Measurements from ENCODE around the gene UNC13D.

The UNC13D gene

DNA sequence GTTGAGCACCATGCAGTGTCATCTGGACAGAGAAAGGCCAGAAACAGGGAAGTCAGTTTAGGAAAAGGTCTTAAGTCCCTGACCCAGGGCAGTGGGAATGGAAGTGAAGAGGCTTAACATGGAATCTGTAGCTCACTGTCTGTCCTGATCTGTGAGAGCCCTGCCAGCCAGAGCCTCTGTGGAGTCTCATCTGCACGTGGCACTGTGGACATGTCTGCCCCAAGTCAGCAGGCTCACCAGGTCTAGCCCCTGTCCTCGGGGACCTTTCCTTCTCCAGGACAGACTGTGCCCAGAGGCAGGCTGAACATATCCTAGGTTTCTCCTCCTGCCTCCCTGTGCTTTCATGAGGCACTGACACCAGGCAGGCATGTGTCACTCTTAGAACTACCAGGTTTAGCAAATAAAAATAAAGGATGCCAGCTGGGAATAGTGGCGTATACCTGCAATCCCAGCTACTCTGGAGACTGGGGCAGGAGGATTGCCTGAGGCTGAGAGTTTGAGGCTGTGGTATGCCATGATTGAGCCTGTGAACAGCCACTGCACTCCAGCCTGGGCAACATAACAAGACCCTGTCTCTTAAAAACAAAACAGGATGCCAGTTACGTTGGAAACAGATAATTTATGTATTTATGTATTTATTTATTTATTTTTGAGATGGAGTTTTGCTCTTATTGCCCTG is 37.2 kb downstream of the UNC13D start:
- Histone ChIP-seq H3K27ac (ENCODE audit: low read depth, low read length) (no peak overlapping the region), H3K9ac (ENCODE audit: low read length) (no peak overlapping the region), H3K4me1 (ENCODE audit: control insufficient read depth, insufficient read depth, low read length) (peaks cover 7% of the 10 kb centered on the region; the same call in 1 of the 2 replicates)

DNA sequence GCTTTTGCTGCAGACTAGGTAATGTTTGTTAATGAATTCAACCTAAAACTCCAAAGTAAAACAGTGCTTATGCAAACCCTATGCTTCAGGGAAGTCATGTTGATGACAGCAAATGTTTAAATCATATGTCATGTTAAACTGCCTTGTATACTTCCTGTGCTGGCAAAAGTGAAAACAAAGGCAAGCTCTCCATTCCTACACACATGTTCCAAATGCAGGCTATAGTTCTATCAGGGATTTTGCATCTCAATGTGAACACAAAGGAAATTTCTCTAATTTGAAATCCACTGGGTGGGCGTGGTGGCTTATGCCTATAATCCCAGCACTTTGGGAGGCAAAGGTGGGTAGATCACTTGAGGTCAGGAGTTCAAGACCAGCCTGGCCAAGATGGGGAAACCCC is 40.3 kb downstream of the UNC13D start:
- H3K36me3 ChIP-seq (ENCODE audit: control insufficient read depth, insufficient read depth, low read length), result peaks cover 24% of the 10 kb centered on the region
- no peak overlapping the region for H3K9ac ChIP-seq (ENCODE audit: low read length)
- no peak overlapping the region for H3K27ac ChIP-seq (ENCODE audit: low read depth, low read length)

More for the DNA sequence above, 37.2 kb downstream of the UNC13D start:
- Histone ChIP-seq H3K27me3 (ENCODE audit: control insufficient read depth, insufficient read depth, low read length) (no peaks in the 10 kb centered on the region), H3K4me3 (ENCODE audit: low read depth, low read length) (no peak overlapping the region), H3K9me3 (ENCODE audit: control insufficient read depth, insufficient read depth, low read depth, low read length) (no peaks in the 10 kb centered on the region), H3K36me3 (ENCODE audit: control insufficient read depth, insufficient read depth, low read length) (peaks cover 40% of the 10 kb centered on the region)

DNA sequence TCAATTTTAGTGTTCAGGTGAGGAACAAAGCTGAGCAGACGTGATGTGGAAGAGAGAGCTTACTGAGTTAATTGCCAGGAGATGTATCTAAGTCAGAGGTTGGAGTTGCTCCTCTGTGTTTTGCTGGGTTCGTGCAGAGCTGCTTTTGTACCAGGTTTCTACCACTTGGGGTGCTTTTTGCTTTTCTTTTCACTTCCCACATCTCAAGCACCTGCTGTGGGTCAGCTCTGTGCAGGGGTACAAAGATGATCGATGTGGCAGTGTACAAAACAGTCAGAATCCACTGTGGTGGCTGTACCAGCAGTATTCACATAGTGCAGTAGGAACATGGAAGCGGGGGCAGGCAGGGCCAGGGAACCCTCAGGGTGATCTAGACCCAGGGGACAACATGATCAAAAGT is 44.8 kb downstream of the UNC13D start:
- no peak overlapping the region for H3K9ac ChIP-seq (ENCODE audit: low read length)
- H3K36me3 ChIP-seq (ENCODE audit: control insufficient read depth, insufficient read depth, low read length), result peaks cover 43% of the 10 kb centered on the region
- H3K27me3 ChIP-seq (ENCODE audit: control insufficient read depth, insufficient read depth, low read length), result no peaks in the 10 kb centered on the region
- H3K4me1 ChIP-seq (ENCODE audit: control insufficient read depth, insufficient read depth, low read length), result no peaks in the 10 kb centered on the region
- H3K9me3 ChIP-seq (ENCODE audit: control insufficient read depth, insufficient read depth, low read depth, low read length), result no peaks in the 10 kb centered on the region
- no peak overlapping the region for H3K4me3 ChIP-seq (ENCODE audit: low read depth, low read length)
- H3K27ac ChIP-seq (ENCODE audit: low read depth, low read length), result no peak overlapping the region

More for the DNA sequence above, 40.3 kb downstream of the UNC13D start:
- H3K4me3 ChIP-seq (ENCODE audit: low read depth, low read length), result no peak overlapping the region
- H3K9me3 ChIP-seq (ENCODE audit: control insufficient read depth, insufficient read depth, low read depth, low read length), result no peaks in the 10 kb centered on the region
- peaks cover 7% of the 10 kb centered on the region; the same call in 1 of the 2 replicates for H3K4me1 ChIP-seq (ENCODE audit: control insufficient read depth, insufficient read depth, low read length)
- no peaks in the 10 kb centered on the region for H3K27me3 ChIP-seq (ENCODE audit: control insufficient read depth, insufficient read depth, low read length)

DNA sequence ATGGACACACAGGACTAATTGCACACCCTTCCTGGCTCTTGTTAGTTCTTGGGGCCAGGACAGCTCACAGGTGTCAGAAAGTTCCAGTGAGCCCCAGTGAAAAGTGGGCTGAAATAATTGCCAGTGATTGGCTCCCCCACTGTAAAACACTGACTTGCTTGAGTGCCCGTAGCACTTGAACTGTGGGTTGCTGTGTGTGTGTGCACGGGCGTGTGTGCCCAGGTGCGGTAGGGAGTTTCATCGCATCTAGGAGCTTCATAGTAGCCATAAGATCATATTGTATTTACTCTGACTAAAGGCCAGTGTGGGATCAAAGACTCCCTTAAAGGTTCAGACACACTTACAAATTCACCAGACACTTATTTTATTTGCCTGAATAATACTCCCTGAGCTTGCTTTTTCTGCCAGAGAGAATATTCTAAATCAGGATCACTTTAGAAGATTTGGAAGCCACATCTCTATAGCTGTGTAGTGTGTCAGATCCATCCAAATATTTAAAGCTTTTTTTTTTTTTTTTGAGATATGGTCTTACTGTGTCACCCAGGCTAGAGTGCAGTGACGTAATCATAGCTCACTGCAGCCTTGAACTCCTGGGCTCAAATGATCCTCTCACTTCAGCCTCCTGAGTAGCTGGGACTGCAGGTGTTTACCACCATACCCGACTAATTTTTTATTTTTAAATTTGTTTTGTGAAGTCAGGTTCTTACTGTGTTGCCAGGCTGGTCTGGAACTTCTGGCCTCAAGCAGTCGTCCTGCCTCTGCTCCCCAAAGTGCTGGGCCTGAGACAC is 48.2 kb downstream of the UNC13D start:
- H3K9me3 ChIP-seq (ENCODE audit: control insufficient read depth, insufficient read depth, low read depth, low read length), result no peaks in the 10 kb centered on the region
- no peak overlapping the region for H3K27ac ChIP-seq (ENCODE audit: low read depth, low read length)
- no peak overlapping the region for H3K4me3 ChIP-seq (ENCODE audit: low read depth, low read length)
- no peaks in the 10 kb centered on the region for H3K27me3 ChIP-seq (ENCODE audit: control insufficient read depth, insufficient read depth, low read length)
- no peaks in the 10 kb centered on the region for H3K4me1 ChIP-seq (ENCODE audit: control insufficient read depth, insufficient read depth, low read length)
- no peak overlapping the region for H3K9ac ChIP-seq (ENCODE audit: low read length)
- H3K36me3 ChIP-seq (ENCODE audit: control insufficient read depth, insufficient read depth, low read length), result peaks cover 64% of the 10 kb centered on the region

DNA sequence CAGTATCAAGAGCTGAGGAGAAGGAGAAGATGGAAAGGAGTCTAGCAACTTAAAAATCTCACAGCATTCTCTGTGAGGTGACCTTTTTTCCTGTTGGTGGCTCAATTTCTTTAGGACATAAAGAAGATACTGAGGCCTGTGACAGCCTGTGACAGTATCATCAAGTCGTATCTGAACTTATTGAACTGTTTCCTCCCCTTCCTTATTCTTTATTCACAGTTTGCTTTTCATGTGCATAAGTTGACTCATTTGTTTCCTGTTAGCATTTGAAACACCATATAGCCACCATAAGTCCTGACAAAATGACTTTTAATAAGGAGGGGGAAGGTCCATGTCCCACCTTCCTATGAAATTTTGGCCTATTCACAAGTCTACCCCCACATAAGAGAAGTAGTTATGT is 50.7 kb downstream of the UNC13D start:
- Histone ChIP-seq H3K4me3 (ENCODE audit: low read depth, low read length) (no peak overlapping the region), H3K9me3 (ENCODE audit: control insufficient read depth, insufficient read depth, low read depth, low read length) (no peaks in the 10 kb centered on the region), H3K27me3 (ENCODE audit: control insufficient read depth, insufficient read depth, low read length) (no peaks in the 10 kb centered on the region), H3K27ac (ENCODE audit: low read depth, low read length) (no peak overlapping the region), H3K4me1 (ENCODE audit: control insufficient read depth, insufficient read depth, low read length) (no peaks in the 10 kb centered on the region), H3K36me3 (ENCODE audit: control insufficient read depth, insufficient read depth, low read length) (peaks cover 52% of the 10 kb centered on the region), H3K9ac (ENCODE audit: low read length) (no peak overlapping the region)

DNA sequence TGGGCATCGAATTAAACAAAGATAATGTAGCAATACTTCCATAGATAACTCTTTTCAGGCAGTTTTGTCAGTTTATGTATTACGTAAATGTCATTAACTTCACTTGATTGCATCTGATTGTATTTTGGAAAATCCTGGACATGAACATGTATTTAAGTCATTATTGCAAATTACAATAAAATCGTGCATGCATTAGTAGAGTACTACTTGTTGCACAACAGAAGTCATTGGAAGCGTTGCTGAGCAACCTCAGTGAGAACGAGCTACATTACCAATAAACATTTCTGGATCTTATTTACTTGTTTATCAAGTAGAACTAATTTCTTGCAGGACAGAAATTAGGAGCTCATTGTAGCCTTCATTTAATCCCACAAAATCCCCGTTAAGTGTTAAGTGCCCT is 53.0 kb downstream of the UNC13D start:
- Histone ChIP-seq H3K4me3 (ENCODE audit: low read depth, low read length) (no peak overlapping the region), H3K27ac (ENCODE audit: low read depth, low read length) (no peak overlapping the region), H3K27me3 (ENCODE audit: control insufficient read depth, insufficient read depth, low read length) (no peaks in the 10 kb centered on the region), H3K4me1 (ENCODE audit: control insufficient read depth, insufficient read depth, low read length) (peaks cover 2% of the 10 kb centered on the region), H3K36me3 (ENCODE audit: control insufficient read depth, insufficient read depth, low read length) (peaks cover 39% of the 10 kb centered on the region), H3K9ac (ENCODE audit: low read length) (no peak overlapping the region), H3K9me3 (ENCODE audit: control insufficient read depth, insufficient read depth, low read depth, low read length) (no peaks in the 10 kb centered on the region)

DNA sequence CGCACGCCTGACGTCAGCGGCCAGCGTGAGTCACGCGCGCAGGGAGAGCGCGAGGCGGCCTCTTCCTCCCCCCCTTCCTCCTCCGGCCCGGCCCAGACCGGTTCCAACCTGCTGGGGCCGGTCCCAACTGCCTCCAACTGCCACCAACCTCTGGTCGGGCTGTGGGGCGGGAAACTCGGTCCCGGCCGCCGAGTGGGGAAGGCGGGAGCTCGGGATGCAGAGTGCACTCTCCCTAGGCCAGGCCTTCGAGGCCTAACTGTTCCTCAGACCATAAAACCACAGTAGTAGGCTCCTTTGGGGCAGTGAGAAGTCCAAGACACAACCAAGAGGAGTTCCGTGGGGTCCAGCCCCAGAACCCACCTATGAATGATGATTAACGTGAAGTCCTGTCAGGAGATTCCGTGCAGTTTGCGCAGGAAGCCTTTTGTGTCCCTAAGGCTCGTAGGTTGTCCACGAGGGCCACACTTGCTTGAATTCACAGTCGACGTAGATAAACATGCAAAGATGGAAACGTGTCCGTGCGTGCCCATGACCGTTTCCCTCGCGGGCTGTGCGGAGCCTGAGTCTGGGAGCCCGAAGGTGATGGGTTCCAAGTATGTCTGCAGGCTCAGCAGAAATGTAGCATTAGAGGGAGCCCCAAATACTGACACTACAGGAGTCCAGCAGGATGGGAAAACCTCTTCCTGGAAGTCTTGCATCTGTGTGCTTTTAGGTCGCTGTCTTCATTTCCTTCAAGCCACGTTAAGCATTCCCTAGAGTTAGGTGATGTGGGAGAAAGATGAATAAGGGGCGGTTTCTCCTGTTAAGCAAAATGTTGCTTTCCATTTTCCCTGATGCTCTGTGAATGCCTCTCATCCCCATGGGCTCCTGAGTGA is 59.0 kb downstream of the UNC13D start:
- peak overlapping the region; percentile 95 for H3K9ac ChIP-seq (ENCODE audit: low read length)
- no peaks in the 10 kb centered on the region for H3K36me3 ChIP-seq (ENCODE audit: control insufficient read depth, insufficient read depth, low read length)
- H3K9me3 ChIP-seq (ENCODE audit: control insufficient read depth, insufficient read depth, low read depth, low read length), result no peaks in the 10 kb centered on the region
- H3K4me1 ChIP-seq (ENCODE audit: control insufficient read depth, insufficient read depth, low read length), result peaks cover 16% of the 10 kb centered on the region
- peak overlapping the region; percentile 68 for H3K4me3 ChIP-seq (ENCODE audit: low read depth, low read length)
- no peaks in the 10 kb centered on the region for H3K27me3 ChIP-seq (ENCODE audit: control insufficient read depth, insufficient read depth, low read length)
- H3K27ac ChIP-seq (ENCODE audit: low read depth, low read length), result peak overlapping the region; percentile 93

DNA sequence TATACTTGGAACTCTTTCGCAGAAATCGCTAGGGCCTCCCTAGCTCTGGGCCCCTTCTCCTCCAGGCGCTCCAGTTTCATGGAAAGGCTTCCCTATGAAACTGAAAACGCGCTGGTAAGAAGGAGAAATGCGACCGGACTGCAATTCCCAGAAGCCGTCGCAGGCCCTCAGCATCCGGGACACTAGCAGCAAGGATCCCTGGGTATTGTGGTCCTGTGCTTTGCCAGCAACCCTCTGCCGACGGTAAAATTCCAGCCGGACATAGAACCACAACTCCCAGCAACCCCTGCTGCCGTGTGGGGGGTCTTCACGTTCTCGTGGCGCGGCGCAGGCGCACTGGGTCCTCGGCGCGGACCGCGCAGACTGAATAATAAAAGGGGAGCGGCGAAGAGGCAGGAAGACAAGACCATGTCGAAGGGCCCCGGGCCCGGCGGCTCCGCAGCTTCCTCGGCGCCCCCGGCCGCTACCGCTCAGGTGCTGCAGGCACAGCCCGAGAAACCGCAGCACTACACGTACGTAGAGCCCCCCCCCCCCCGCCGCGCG is 59.7 kb downstream of the UNC13D start, which contains the start of gene UNK:
UNK (plus strand) TSS at position 334 of the 543 bp plus-strand sequence; CDS start at position 409, 75 bp downstream.
- Histone ChIP-seq H3K9me3 (ENCODE audit: control insufficient read depth, insufficient read depth, low read depth, low read length) (no peaks in the 10 kb centered on the region), H3K27ac (ENCODE audit: low read depth, low read length) (peak within 1 kb of the TSS; percentile 93), H3K27me3 (ENCODE audit: control insufficient read depth, insufficient read depth, low read length) (no peaks in the 10 kb centered on the region), H3K9ac (ENCODE audit: low read length) (peak within 1 kb of the TSS; percentile 95), H3K4me1 (ENCODE audit: control insufficient read depth, insufficient read depth, low read length) (peaks cover 16% of the 10 kb centered on the region), H3K36me3 (ENCODE audit: control insufficient read depth, insufficient read depth, low read length) (no peaks in the 10 kb centered on the region), H3K4me3 (ENCODE audit: low read depth, low read length) (peak within 1 kb of the TSS; percentile 68)

DNA sequence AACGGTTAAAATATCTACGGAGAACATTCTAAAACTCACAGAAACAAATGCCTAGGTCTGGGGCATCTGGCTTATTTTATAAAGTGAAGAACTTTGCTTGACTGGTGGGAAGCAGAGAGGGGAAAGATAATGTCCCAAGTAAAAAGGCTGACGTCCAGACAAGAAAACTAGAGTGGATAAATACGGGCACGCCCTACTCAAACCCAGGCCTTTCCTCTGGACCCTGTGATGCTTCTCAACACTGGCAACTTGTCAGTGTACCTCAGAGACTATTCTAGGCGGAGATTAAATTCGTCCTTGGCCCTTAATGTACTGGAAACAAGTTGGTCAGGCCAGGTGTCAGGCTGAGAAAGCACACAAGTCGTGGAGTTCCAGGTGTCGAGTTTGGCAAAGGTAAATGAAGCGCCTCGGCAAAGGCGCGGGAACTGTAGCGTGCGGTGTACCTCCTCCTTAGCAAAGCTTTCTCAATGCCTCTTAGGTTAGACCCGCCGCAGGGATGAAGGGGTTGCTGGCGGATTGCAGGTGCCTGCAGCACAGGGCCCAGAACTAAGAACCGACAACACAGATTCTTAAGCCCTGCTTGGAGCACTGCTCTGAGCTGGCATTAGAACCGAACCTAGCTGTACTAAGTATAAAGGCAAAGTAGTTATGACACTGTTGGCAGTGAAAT is 60.3 kb downstream of the UNC13D start:
- H3K9ac ChIP-seq (ENCODE audit: low read length), result peak overlapping the region; percentile 95
- H3K4me3 ChIP-seq (ENCODE audit: low read depth, low read length), result peak overlapping the region; percentile 68
- peaks cover under 1% of the 10 kb centered on the region; the same call in 1 of the 2 replicates for H3K36me3 ChIP-seq (ENCODE audit: control insufficient read depth, insufficient read depth, low read length)
- no peaks in the 10 kb centered on the region for H3K9me3 ChIP-seq (ENCODE audit: control insufficient read depth, insufficient read depth, low read depth, low read length)
- peak overlapping the region; percentile 93; the same call in 1 of the 2 replicates for H3K27ac ChIP-seq (ENCODE audit: low read depth, low read length)
- no peaks in the 10 kb centered on the region for H3K27me3 ChIP-seq (ENCODE audit: control insufficient read depth, insufficient read depth, low read length)
- H3K4me1 ChIP-seq (ENCODE audit: control insufficient read depth, insufficient read depth, low read length), result peaks cover 16% of the 10 kb centered on the region

DNA sequence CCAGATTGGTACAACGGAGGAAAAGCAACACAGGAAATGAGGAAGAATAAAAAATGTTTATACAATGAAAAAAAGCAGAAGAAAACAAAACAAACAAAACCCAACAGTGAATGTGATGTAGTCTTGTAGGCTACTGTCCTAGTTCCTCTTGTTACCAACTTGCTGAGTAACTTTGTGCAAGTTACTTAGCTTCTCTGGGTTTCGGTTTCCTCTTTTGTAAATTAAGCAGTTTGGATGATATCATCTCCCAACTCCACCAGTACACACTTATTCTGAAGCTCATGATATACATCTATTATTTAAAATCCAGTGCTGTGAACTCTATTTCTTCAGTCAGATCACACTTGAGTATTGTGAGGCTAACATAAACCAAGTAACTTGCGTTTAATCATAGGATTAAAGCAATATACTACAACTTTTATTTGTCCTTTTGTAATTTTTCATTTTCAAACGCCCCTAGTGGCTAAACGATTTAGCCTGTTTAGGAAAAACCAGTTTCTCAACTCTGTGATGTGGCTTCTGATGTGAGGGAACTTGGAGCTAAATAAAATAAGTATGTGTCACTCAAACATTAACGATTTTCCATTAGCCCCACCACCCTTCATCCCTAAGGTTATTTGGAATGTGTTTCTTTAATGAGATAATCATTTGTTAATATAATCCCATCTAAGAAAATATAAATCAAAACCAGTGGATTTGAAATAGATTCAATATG is 61.0 kb downstream of the UNC13D start:
- no peaks in the 10 kb centered on the region for H3K9me3 ChIP-seq (ENCODE audit: control insufficient read depth, insufficient read depth, low read depth, low read length)
- no peak overlapping the region for H3K27ac ChIP-seq (ENCODE audit: low read depth, low read length)
- no peak overlapping the region for H3K9ac ChIP-seq (ENCODE audit: low read length)
- H3K4me3 ChIP-seq (ENCODE audit: low read depth, low read length), result no peak overlapping the region
- no peaks in the 10 kb centered on the region for H3K27me3 ChIP-seq (ENCODE audit: control insufficient read depth, insufficient read depth, low read length)
- peaks cover 8% of the 10 kb centered on the region for H3K36me3 ChIP-seq (ENCODE audit: control insufficient read depth, insufficient read depth, low read length)
- H3K4me1 ChIP-seq (ENCODE audit: control insufficient read depth, insufficient read depth, low read length), result peaks cover 16% of the 10 kb centered on the region
